GM18873 (cell line): ENCODE data around the gene GAL.

Experiments
- ATAC-seq: cut with Tn5 transposase; IDR thresholded peaks from one replicate; pipeline ENCODE4 v1.9.1; 2021; ENCODE audit warnings: mild to moderate bottlenecking, moderate library complexity, moderate number of reproducible peaks; ENCODE audit not compliant: unreplicated experiment, low FRiP score

Gene GAL

DNA sequence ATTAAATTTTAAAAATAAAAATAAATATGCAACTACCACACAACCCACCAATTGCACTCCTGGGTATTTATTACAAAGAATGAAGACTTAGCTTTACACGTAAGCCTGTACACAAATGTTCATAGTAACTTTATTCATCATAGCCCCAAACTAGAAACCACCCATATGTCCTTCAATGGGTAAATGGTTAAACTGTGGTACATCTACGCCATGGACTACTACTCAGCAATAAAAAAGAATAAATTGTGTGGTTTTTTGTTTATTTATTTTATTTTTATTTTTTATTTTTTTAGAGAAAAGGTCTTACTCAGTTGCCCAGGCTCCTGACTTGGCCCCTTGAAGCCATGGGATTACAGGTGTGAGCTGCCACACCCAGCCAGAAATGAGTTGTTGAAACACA is 14.6 kb downstream of the GAL start:
- ATAC-seq, result no peak

DNA sequence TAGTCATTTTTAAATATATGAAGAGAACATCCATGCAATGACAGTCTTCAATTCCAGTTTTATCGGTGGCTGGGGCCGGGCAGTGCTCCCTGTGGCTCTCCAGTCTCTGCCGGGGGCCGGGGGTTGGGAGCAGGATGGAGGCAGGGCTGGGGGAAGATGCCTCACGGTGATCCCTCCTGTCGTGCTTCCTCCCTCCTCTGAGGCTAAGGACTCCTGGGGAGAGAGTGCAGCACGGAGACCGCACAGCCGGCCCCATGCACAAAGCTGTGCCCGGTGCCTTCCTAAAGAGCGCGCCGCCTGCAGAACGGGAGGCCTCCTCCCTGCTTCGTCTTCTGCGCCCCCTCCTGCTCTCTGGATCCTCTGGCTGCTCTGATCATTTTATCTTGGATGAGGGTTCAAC is 20.5 kb downstream of the GAL start:
- ATAC-seq, result no peak

DNA sequence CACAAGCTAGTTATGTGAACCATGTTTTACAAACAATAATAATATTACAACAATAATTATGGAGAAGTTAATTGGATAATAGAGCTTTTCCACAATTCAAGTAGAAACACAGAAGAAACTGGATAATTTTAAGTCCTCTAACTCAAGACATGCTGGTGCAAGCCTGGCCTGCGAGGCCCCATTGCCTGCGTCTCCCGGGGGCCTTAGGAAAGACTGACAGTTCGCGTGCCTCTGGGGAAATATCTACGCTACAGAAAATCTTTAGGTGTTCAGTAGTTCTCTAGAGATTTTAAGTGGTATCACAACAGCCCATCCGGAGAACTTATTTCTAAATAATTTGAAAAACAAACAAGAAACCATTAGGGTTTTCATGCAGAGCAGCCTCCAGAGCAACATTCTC is 23.2 kb downstream of the GAL start:
- ATAC-seq, result no peak

DNA sequence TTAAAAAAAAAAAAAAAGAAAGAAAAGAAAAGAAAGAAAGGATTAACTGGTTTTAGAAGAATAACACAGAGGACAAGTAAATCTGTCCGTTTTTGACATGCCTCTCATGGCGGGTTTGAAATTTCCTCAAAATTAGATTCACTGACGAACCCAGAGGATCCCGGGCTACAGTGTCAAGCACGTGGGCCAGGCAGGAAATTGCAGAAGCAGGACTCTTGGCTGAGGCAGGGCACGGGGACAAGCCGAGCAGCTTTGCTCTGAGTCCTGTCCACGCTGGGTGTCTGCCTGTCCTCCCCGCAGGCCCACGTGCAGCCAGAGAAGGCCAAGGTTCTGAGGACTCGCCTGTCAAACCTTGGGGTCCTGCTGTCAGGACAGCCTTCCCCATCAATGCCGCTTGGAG is 24.7 kb downstream of the GAL start:
- no peak for ATAC-seq

DNA sequence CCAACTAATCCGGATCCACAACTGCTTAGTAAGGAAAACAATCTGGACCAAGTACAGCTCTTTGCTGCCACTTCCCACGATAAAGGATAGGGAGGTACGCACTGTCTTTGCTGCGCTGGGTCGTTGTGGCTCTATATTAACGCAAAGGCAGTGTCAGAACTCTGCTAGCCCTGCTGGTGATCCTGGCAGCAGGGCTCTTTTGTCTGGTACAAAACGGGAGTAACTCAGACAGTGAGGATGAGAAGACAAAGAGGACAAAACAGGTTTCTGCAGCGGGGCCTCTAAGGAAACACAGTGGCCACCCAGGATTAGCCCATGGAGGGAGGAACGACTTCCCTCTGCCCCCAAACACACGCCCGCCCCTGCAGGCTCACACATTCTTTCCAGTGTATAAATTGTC is 26.1 kb downstream of the GAL start:
- ATAC-seq, result no peak

DNA sequence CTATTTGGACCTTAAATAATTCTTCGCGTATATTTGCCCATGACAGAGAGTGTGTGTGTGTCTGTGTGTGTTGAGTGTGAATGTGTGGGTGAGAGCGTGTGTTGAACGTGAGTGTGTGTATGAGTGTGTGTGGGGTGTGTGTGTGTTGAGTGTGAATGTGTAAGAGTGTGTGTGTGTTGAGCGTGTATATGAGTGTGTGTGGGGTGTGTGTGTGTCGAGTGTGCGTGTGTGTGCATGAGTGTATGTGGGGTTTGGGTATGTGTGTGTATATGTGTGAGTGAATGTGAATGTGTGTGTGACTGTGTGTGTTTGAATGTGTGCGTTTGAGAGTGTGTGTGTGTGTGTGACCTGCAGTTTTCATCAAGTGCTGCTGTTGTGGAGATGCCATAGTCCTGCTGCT is 26.8 kb downstream of the GAL start:
- ATAC-seq, result no peak

DNA sequence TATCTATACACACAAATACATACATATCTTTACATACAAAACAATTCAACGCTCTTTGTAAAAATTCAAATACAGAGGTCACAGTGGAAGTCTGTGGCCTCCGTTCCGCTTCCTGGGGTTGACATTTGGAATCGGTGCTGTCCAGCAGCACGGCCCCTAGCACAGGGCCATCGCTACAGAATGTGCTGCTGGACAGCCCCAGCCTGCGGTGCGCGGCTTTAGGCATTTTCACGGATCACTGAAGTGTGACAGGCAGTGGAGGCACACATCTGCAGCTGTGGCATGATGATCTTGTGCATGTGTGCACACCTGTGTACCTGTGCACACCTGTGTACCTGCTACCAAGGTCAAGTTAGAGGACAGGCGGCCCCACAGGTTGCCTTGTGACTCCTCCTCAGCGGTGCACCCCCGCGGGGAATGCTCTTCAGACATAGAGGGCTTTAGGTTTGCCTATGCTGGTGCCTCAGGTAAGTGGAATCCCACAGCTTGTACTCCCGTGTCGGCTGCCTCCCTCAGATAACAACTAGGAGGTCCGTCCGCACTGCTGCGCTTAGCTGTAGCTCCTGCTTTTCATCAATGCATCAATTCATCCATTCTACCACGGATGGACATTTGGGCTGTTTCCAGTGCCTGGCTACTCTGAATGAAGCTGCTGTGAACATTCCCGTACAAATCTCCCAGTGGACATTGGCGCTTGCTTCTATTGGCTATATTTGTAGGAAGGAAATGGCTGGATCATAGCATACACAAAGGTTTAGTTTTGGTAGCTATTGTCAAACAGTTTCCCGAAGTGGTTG is 29.9 kb downstream of the GAL start:
- no peak for ATAC-seq

DNA sequence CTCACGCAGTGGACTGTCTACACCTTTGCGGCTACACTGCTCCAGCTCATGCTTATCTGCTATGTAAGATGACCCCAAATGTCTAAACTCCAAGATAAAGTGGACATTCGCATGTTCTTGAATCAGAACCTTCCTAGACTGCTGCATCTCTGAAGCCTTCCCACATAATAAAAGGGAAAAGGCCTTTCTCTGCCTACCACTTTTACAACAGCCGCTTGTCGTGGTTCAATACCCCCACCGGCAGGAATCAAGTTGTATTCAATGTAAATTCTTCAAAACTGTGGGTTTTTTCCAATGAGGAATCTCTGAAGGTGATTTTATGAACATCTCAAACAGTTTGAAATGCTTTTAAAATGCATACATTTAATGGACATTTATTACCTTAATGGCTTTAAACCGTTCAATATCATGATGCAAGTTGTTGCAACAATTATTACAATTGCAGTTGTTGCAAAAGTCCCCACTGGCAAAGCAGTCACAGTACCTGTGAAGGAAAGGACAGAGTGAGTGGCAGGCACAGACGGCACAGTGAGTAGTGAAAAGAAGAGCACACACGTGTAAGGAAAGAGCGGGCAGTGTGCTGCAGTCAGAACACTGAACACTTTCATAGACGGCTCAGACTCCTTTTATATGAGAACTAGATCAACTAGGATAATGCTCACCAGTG is 31.2 kb downstream of the GAL start:
- no peak for ATAC-seq

DNA sequence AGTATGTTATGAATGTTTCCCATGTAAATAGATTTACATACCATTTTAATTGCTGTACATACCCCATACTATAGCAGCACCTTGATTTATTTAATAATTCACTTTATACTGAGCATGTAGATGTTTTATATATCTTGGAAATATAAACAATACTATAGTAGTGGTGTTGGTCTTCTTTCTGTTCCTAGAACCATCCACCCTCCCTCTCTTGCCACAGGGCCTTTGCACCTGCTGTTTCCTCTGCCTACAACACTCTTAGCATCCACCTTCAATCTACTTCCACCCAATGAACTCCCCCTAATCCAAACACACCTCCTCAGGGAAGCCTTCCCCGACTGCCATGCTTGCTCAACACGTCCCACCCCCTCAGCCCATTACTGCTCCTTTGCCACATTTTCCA is 36.7 kb downstream of the GAL start:
- no peak for ATAC-seq

DNA sequence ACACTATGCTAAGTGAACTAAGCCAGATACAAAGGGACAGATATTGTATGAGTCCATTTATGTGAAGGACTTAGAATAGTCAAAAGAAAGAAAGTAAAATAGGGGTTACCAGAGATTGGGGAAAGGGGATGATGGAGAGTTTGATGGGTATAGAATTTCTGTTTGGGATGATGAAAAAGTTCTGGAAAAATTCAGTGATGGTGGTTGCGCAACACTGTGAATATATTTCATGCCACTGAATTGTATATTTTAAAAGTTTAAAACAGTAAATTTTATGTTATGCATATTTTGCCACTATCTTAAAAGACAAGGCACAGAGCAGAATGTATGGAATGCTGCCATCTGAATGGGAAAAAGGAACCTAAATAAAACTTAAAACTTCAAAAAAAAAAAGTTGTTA is 37.8 kb downstream of the GAL start:
- ATAC-seq, result no peak

DNA sequence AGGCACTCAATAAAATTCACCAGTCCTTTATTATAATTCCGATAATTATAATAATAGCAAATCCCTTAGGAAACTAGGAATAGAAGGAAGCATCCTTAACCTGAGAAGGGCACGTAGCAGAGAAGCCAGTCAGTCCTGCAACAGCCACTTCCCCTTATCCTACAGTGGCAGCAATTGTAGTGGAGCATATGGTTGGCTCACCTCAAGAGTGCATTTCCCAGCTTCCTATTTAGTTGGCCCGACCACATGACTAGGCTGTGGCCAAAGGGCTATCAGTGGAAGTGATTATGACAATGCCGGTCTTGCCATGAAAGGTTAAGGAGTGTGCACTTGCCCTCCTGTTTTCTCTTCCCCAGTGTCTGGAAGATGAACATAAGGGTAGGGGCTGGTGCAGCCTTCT is 39.9 kb downstream of the GAL start:
- ATAC-seq, result no peak

DNA sequence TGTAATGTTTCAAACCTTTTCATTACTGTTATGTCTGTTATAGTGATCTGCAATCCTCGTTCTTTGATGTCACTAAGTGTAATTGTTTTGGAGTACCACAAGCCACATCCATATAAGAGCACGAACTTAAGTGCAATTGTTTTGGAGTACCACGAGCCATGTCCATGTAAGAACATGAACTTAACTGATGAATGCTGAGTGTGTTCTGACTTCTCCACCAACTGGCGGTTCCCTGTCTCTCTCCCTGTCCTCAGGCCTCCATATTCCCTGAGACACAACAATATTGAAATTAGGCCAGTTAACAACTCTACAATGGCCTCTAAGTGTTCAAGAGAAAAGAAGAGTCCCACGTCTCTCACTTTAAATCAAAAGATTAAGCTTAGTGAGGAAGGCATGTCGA is 43.4 kb downstream of the GAL start:
- no peak for ATAC-seq

DNA sequence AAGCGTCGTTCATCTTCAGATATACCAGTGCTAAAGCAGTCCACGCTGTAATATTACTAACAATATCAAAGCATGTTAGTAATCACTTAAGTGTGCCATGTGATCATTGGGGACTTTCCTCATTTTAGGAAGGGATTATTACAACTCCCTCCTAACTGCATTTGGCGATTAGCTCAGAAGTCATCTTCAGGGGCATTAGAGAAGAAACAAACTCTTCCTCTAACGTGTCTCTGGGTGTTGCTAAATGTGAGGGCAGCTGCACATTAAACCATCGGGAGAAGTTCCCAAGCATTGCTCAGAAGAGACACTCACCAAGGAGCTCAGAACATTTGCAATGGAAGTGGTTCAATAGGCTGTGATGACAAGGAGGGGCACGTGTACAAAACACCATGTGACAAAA is 49.8 kb downstream of the GAL start:
- no peak for ATAC-seq

DNA sequence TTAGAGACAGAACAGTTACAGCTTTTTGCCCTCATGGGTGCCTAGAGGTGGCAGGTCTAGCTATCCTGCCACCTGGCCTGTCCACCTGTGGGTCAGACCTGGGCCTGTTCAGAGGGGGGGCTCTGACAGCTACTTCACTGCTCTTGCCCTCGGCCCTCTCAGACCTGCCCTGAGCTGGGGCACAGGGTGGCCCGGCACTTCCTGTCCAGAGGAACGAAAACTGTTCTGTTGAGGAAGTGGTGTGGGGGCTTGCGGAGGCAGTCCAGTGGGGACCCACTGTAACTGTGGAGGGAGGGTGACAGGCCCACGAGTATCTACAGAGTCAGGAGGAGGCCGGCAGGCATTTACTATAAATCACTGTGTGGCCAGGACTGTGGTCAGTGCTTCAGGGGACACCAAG is 50.8 kb downstream of the GAL start:
- ATAC-seq, result no peak

DNA sequence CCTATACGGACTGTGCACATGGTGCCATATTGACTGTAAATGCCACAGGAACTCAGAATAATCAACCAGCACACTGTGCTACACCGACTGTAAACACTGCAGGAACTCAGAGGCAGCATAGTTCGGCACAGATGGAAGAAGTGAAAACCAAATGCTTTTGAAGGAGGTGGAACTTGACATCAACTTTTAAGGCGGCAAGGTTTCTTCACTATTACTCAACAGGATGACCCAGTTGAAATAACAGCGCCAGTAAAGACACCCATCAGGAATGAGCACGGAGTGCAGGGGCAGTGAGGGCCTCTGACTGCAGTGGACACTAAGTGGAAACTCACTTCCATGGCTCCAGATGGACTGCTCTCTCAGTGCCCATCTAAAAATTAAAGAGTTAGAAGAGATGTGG is 51.3 kb downstream of the GAL start:
- ATAC-seq, result no peak
